H1 (cell line): ENCODE data around the gene LAMC3. TPM values are rescaled to one million over a fixed set of nuclear protein-coding genes. Genes with fewer than 3 reads are reported as not detected.

ENCODE experiments used
- CTCF ChIA-PET: fragments of 300-600 bp; sonication (Branson Sonifier 250); formaldehyde crosslinking; loops from one replicate; lab custom pipeline; 2021; ENCODE audit not compliant: partially characterized antibody; lab: Charles Lee
- POLR2A ChIA-PET: fragments of 300-600 bp; sonication (Branson Sonifier 250); formaldehyde crosslinking; loops from one replicate; lab custom pipeline; 2021; ENCODE audit warnings: inconsistent platforms; ENCODE audit not compliant: partially characterized antibody; lab: Charles Lee
- DNase-seq, 2 experiments: peaks; one replicate each; pipeline versions ENCODE4 v3.0.0 to v3.0.0-alpha.2; 2010 to 2022; ENCODE audit warnings: low spot score in 2 of 2, low read depth in 1 of 2, mixed read lengths in 1 of 2
- FAIRE-seq: peaks from 2 replicates; lab custom pipeline; 2011; peaks lifted over from hg19 to GRCh38; lab: Jason Lieb, UNC
- H2AFZ ChIP-seq: 2 replicates; pipeline ENCODE4 v1.8.1; 2012; ENCODE audit warnings: low read length, inconsistent platforms
- H2AK5ac ChIP-seq: 2 replicates; pipeline ENCODE4 v1.6.1; 2013; ENCODE audit warnings: low read depth, low read length
- H2BK120ac ChIP-seq: replicated peaks from 2 replicates; pipeline ENCODE3; 2013; ENCODE audit warnings: low read depth, low read length, inconsistent platforms
- H2BK12ac ChIP-seq: 2 replicates; pipeline ENCODE4 v1.6.1; 2013; ENCODE audit warnings: low read depth, low read length
- H2BK15ac ChIP-seq: 2 replicates; pipeline ENCODE4 v1.6.1; 2013; ENCODE audit warnings: low read length
- H2BK20ac ChIP-seq: 2 replicates; pipeline ENCODE4 v1.6.1; 2013; ENCODE audit warnings: low read length
- H2BK5ac ChIP-seq: 2 replicates; pipeline ENCODE4 v1.6.1; 2013; ENCODE audit warnings: low read depth, low read length
- H3K14ac ChIP-seq: 2 replicates; pipeline ENCODE4 v1.6.1; 2013; ENCODE audit warnings: inconsistent platforms; ENCODE audit not compliant: insufficient read length
- H3K18ac ChIP-seq: 2 replicates; pipeline ENCODE4 v1.6.1; 2013; ENCODE audit warnings: low read length; ENCODE audit errors: extremely low read depth
- H3K23ac ChIP-seq: 2 replicates; pipeline ENCODE4 v1.6.1; 2013; ENCODE audit warnings: inconsistent platforms; ENCODE audit not compliant: insufficient read length
- H3K23me2 ChIP-seq: 2 replicates; pipeline ENCODE4 v1.6.1; 2013; ENCODE audit warnings: low read depth, low read length
- H3K27ac ChIP-seq: 2 replicates; pipeline ENCODE4 v1.6.1; 2011; ENCODE audit warnings: low read depth, low read length, inconsistent platforms
- H3K27me3 ChIP-seq, 4 experiments: replicated peaks in 1 of 4; 1 replicate in 1 of 4; 2 replicates in 3 of 4; pipeline versions ENCODE4 v1.6.1 to v1.8.1; 2011 to 2013; ENCODE audit warnings: low read length in 3 of 4, mild to moderate bottlenecking in 3 of 4, inconsistent platforms in 2 of 4, mixed read lengths in 2 of 4, moderate library complexity in 1 of 4; ENCODE audit not compliant: control insufficient read depth in 3 of 4, insufficient read depth in 3 of 4; ENCODE audit errors: extremely low read depth in 1 of 4
- H3K36me3 ChIP-seq, 4 experiments: 2 replicates each; pipeline versions ENCODE4 v1.6.1 to v1.8.1; 2011 to 2013; ENCODE audit warnings: mild to moderate bottlenecking in 4 of 4, low read length in 3 of 4, moderate library complexity in 2 of 4, control low read depth in 1 of 4, inconsistent platforms in 1 of 4; ENCODE audit not compliant: insufficient read depth in 4 of 4, control insufficient read depth in 2 of 4
- H3K4ac ChIP-seq: replicated peaks from 2 replicates; pipeline ENCODE3; 2013; ENCODE audit warnings: low read length, low read depth, mixed read lengths, inconsistent platforms; ENCODE audit not compliant: insufficient read length
- H3K4me1 ChIP-seq, 4 experiments: replicated peaks in 1 of 4; 1 replicate in 1 of 4; 2 replicates in 3 of 4; pipeline versions ENCODE4 v1.6.1 to v1.8.1; 2011 to 2013; ENCODE audit warnings: low read length in 3 of 4, inconsistent platforms in 2 of 4, mixed read lengths in 1 of 4; ENCODE audit not compliant: insufficient read depth in 4 of 4, control insufficient read depth in 3 of 4
- H3K4me2 ChIP-seq, 2 experiments: 2 replicates each; pipeline versions ENCODE4 v1.6.1 to v1.8.1; 2011 to 2013; ENCODE audit warnings: low read depth in 2 of 2, low read length in 2 of 2, control low read depth in 1 of 2, inconsistent platforms in 1 of 2, mild to moderate bottlenecking in 1 of 2; ENCODE audit not compliant: insufficient read depth in 1 of 2
- H3K4me3 ChIP-seq, 4 experiments: fragments of 200-600, 300-600 bp in 1 of 4; sonication (generic), shearing (Covaris generic), sonication (Bioruptor Twin) in 1 of 4; 2 replicates each; pipeline versions ENCODE4 v1.5.1 to v1.8.1; 2011 to 2016; ENCODE audit warnings: low read length in 4 of 4, low read depth in 3 of 4, control low read depth in 2 of 4, inconsistent platforms in 2 of 4, mild to moderate bottlenecking in 2 of 4, mixed read lengths in 1 of 4, moderate library complexity in 1 of 4; ENCODE audit not compliant: insufficient read depth in 2 of 4; ENCODE audit errors: extremely low read depth in 1 of 4
- H3K56ac ChIP-seq: replicated peaks from 2 replicates; pipeline ENCODE3; 2013; ENCODE audit warnings: low read depth, mild to moderate bottlenecking, mixed read lengths, low read length, inconsistent platforms; ENCODE audit not compliant: insufficient read length
- H3K79me1 ChIP-seq: 2 replicates; pipeline ENCODE4 v1.6.1; 2013; ENCODE audit warnings: low read depth, low read length, control low read depth
- H3K79me2 ChIP-seq, 2 experiments: 2 replicates each; pipeline versions ENCODE4 v1.6.1 to v1.8.1; 2012 to 2013; ENCODE audit warnings: low read length in 2 of 2, mild to moderate bottlenecking in 2 of 2, inconsistent platforms in 1 of 2; ENCODE audit not compliant: insufficient read depth in 2 of 2, control insufficient read depth in 1 of 2
- H3K9ac ChIP-seq, 4 experiments: replicated peaks in 1 of 4; 1 replicate in 1 of 4; 2 replicates in 3 of 4; pipeline versions ENCODE4 v1.6.1 to v1.8.1; 2011 to 2013; ENCODE audit warnings: low read depth in 3 of 4, low read length in 3 of 4, control low read depth in 2 of 4, mild to moderate bottlenecking in 2 of 4, moderate library complexity in 2 of 4, inconsistent platforms in 1 of 4; ENCODE audit errors: extremely low read depth in 1 of 4
- H3K9me3 ChIP-seq, 2 experiments: 2 replicates each; pipeline versions ENCODE4 v1.6.1 to v1.8.1; 2012 to 2013; ENCODE audit warnings: mild to moderate bottlenecking in 2 of 2, moderate library complexity in 2 of 2, control low read depth in 1 of 2, inconsistent platforms in 1 of 2, low read depth in 1 of 2, low read length in 1 of 2, mixed read lengths in 1 of 2; ENCODE audit not compliant: insufficient read depth in 2 of 2
- H4K20me1 ChIP-seq, 2 experiments: replicated peaks in 1 of 2; 2 replicates each; pipeline versions ENCODE3 to v1.8.1; 2011 to 2013; ENCODE audit warnings: inconsistent platforms in 2 of 2, low read length in 2 of 2, mild to moderate bottlenecking in 1 of 2; ENCODE audit not compliant: insufficient read depth in 2 of 2, control insufficient read depth in 1 of 2
- H4K5ac ChIP-seq: 2 replicates; pipeline ENCODE4 v1.6.1; 2013; ENCODE audit warnings: low read length, low read depth, mixed read lengths, inconsistent platforms; ENCODE audit not compliant: insufficient read length
- H4K8ac ChIP-seq: 2 replicates; pipeline ENCODE4 v1.8.0; 2013; ENCODE audit warnings: mild to moderate bottlenecking, moderate library complexity, low read length, inconsistent platforms; ENCODE audit not compliant: insufficient read depth; ENCODE audit errors: extremely low read depth
- H4K91ac ChIP-seq: replicated peaks from 2 replicates; pipeline ENCODE3; 2013; ENCODE audit warnings: low read length, mixed read lengths, inconsistent platforms; ENCODE audit not compliant: insufficient read length
- KDM1A ChIP-seq: fragments of 200-600, 300-600 bp; sonication (generic); IDR thresholded peaks from 2 replicates; pipeline ENCODE4 v1.7.1; 2016; ENCODE audit warnings: mild to moderate bottlenecking, low read length, borderline replicate concordance
- MAFK ChIP-seq: IDR thresholded peaks from 2 replicates; pipeline ENCODE4 v1.6.1; 2012; ENCODE audit warnings: low read depth, mild to moderate bottlenecking, improper control_type of control experiment, low read length
- WGBS, 2 experiments: shearing (Covaris generic) in 1 of 2; methylation state at CpG; one replicate each; pipeline versions ENCODE4 v1.1.6 to v1.1.7; 2013 to 2015; ENCODE audit warnings: low lambda C conversion rate in 2 of 2, mixed read lengths in 2 of 2, inconsistent platforms in 1 of 2, low coverage in 1 of 2, missing lambda C conversion rate in 1 of 2; ENCODE audit not compliant: insufficient replicate concordance in 2 of 2, insufficient coverage in 1 of 2, insufficient read length in 1 of 2; ENCODE audit errors: extremely low coverage in 1 of 2, missing lambda C conversion rate in 1 of 2; 5-methylcytosine and 5-hydroxymethylcytosine counted together
- polyA plus RNA-seq, 7 experiments: library from polyadenylated mRNA; depleted of rRNA in 3 of 7; stranded (reverse) in 5 of 7; unstranded in 2 of 7; fragments of >200 nt in 5 of 7; fragments of 200-250 nt in 2 of 7; gene quantifications; 1 replicate in 5 of 7; 2 replicates in 1 of 7; 4 replicates in 1 of 7; pipeline versions ENCODE4 v1.2.1 to v1.2.3, GENCODE V29; 2011 to 2013; ENCODE audit warnings: missing spikeins in 2 of 7, mixed read lengths in 2 of 7
- total RNA-seq: library from RNA; stranded (reverse); fragmentation: NEBNext Ultra II Directional; extraction: Animal tissue kit (Norgen Biotek cat#: 25700); gene quantifications from 2 replicates; pipeline ENCODE4 v1.2.1, GENCODE V29; 2021

LAMC3 gene
- total and polyA plus RNA-seq, 2 of the 8 experiments (the other 6 are each of a cell fraction or from before 2014, with no cell fraction given), result 9.3 to 12.3 TPM

- Histone ChIP-seq H3K79me1 (no peaks in the 10 kb centered on the region), H3K27ac (no peak overlapping the region), H2BK20ac (no peak overlapping the region), H3K4me3 (no peak overlapping the region), H2BK15ac (no peak overlapping the region), H3K23me2 (no peaks in the 10 kb centered on the region)
- WGBS, 2 experiments, result 75% methylated on average over 2 of the region's 2 CpGs; no CpG with 5 or more reads in 1 of the 2 experiments
- FAIRE-seq, result no peak
- 0 out of 2 replicates have a peak, but pooled peaks have one; percentile 27 for TF ChIP-seq KDM1A
- no peak for TF ChIP-seq MAFK
- TF ChIP-seq, all 59 proteins: peak for 1
- Histone ChIP-seq H3K9ac (no peak overlapping the region), H3K36me3 (no peaks in the 10 kb centered on the region), H4K20me1 (peaks cover 0 to 2% of the 10 kb centered on the region in 2 experiments), H2BK120ac (no peak overlapping the region), H3K18ac (no peak overlapping the region), H3K27me3 (no peaks in the 10 kb centered on the region), H3K56ac (no peak overlapping the region), H4K5ac (no peak overlapping the region), H2BK12ac (no peak overlapping the region), H3K79me2 (no peaks in the 10 kb centered on the region), H2AFZ (no peak overlapping the region), H3K4me1 (peaks cover 3 to 15% (median 9%) of the 10 kb centered on the region in 4 experiments; a peak in 5 of 7 replicates), H4K91ac (no peak overlapping the region), H3K4me2 (no peak overlapping the region), H2AK5ac (no peak overlapping the region), H3K4ac (no peak overlapping the region), H3K9me3 (no peaks in the 10 kb centered on the region), H3K23ac (no peak overlapping the region), H4K8ac (no peak overlapping the region), H2BK5ac (no peak overlapping the region), H3K14ac (no peak overlapping the region)
- no peak for DNase-seq
- ChIA-PET CTCF (interaction anchor here (0.6 to 4.2 kb wide), 3 partner anchors 9 to 247 kb away, joined by 3 to 27 read pairs (median 3); no protein-coding TSS in a partner anchor), POLR2A (no interaction called here)
Observed at GRCh38 chr9:130988400-130988747, 20.6 kb upstream of the LAMC3 start.
